H1 (cell line): ENCODE data around the gene RERE. TPM values are rescaled to one million over a fixed set of nuclear protein-coding genes. Genes with fewer than 3 reads are reported as not detected.

Source experiments
- CTCF ChIA-PET: fragments of 300-600 bp; sonication (Branson Sonifier 250); formaldehyde crosslinking; loops from one replicate; lab custom pipeline; 2021; ENCODE audit not compliant: partially characterized antibody; lab: Charles Lee
- POLR2A ChIA-PET: fragments of 300-600 bp; sonication (Branson Sonifier 250); formaldehyde crosslinking; loops from one replicate; lab custom pipeline; 2021; ENCODE audit warnings: inconsistent platforms; ENCODE audit not compliant: partially characterized antibody; lab: Charles Lee
- DNase-seq, 2 experiments: peaks; one replicate each; pipeline versions ENCODE4 v3.0.0 to v3.0.0-alpha.2; 2010 to 2022; ENCODE audit warnings: low spot score in 2 of 2, low read depth in 1 of 2, mixed read lengths in 1 of 2
- FAIRE-seq: peaks from 2 replicates; lab custom pipeline; 2011; peaks lifted over from hg19 to GRCh38; lab: Jason Lieb, UNC
- H2AFZ ChIP-seq: 2 replicates; pipeline ENCODE4 v1.8.1; 2012; ENCODE audit warnings: low read length, inconsistent platforms
- H2AK5ac ChIP-seq: 2 replicates; pipeline ENCODE4 v1.6.1; 2013; ENCODE audit warnings: low read depth, low read length
- H2BK120ac ChIP-seq: replicated peaks from 2 replicates; pipeline ENCODE3; 2013; ENCODE audit warnings: low read depth, low read length, inconsistent platforms
- H2BK12ac ChIP-seq: 2 replicates; pipeline ENCODE4 v1.6.1; 2013; ENCODE audit warnings: low read depth, low read length
- H2BK15ac ChIP-seq: 2 replicates; pipeline ENCODE4 v1.6.1; 2013; ENCODE audit warnings: low read length
- H2BK20ac ChIP-seq: 2 replicates; pipeline ENCODE4 v1.6.1; 2013; ENCODE audit warnings: low read length
- H2BK5ac ChIP-seq: 2 replicates; pipeline ENCODE4 v1.6.1; 2013; ENCODE audit warnings: low read depth, low read length
- H3K14ac ChIP-seq: 2 replicates; pipeline ENCODE4 v1.6.1; 2013; ENCODE audit warnings: inconsistent platforms; ENCODE audit not compliant: insufficient read length
- H3K18ac ChIP-seq: 2 replicates; pipeline ENCODE4 v1.6.1; 2013; ENCODE audit warnings: low read length; ENCODE audit errors: extremely low read depth
- H3K23ac ChIP-seq: 2 replicates; pipeline ENCODE4 v1.6.1; 2013; ENCODE audit warnings: inconsistent platforms; ENCODE audit not compliant: insufficient read length
- H3K23me2 ChIP-seq: 2 replicates; pipeline ENCODE4 v1.6.1; 2013; ENCODE audit warnings: low read depth, low read length
- H3K27ac ChIP-seq: 2 replicates; pipeline ENCODE4 v1.6.1; 2011; ENCODE audit warnings: low read depth, low read length, inconsistent platforms
- H3K27me3 ChIP-seq, 4 experiments: replicated peaks in 1 of 4; 1 replicate in 1 of 4; 2 replicates in 3 of 4; pipeline versions ENCODE4 v1.6.1 to v1.8.1; 2011 to 2013; ENCODE audit warnings: low read length in 3 of 4, mild to moderate bottlenecking in 3 of 4, inconsistent platforms in 2 of 4, mixed read lengths in 2 of 4, moderate library complexity in 1 of 4; ENCODE audit not compliant: control insufficient read depth in 3 of 4, insufficient read depth in 3 of 4; ENCODE audit errors: extremely low read depth in 1 of 4
- H3K36me3 ChIP-seq, 4 experiments: 2 replicates each; pipeline versions ENCODE4 v1.6.1 to v1.8.1; 2011 to 2013; ENCODE audit warnings: mild to moderate bottlenecking in 4 of 4, low read length in 3 of 4, moderate library complexity in 2 of 4, control low read depth in 1 of 4, inconsistent platforms in 1 of 4; ENCODE audit not compliant: insufficient read depth in 4 of 4, control insufficient read depth in 2 of 4
- H3K4ac ChIP-seq: replicated peaks from 2 replicates; pipeline ENCODE3; 2013; ENCODE audit warnings: low read length, low read depth, mixed read lengths, inconsistent platforms; ENCODE audit not compliant: insufficient read length
- H3K4me1 ChIP-seq, 4 experiments: replicated peaks in 1 of 4; 1 replicate in 1 of 4; 2 replicates in 3 of 4; pipeline versions ENCODE4 v1.6.1 to v1.8.1; 2011 to 2013; ENCODE audit warnings: low read length in 3 of 4, inconsistent platforms in 2 of 4, mixed read lengths in 1 of 4; ENCODE audit not compliant: insufficient read depth in 4 of 4, control insufficient read depth in 3 of 4
- H3K4me2 ChIP-seq, 2 experiments: 2 replicates each; pipeline versions ENCODE4 v1.6.1 to v1.8.1; 2011 to 2013; ENCODE audit warnings: low read depth in 2 of 2, low read length in 2 of 2, control low read depth in 1 of 2, inconsistent platforms in 1 of 2, mild to moderate bottlenecking in 1 of 2; ENCODE audit not compliant: insufficient read depth in 1 of 2
- H3K4me3 ChIP-seq, 4 experiments: fragments of 200-600, 300-600 bp in 1 of 4; sonication (generic), shearing (Covaris generic), sonication (Bioruptor Twin) in 1 of 4; 2 replicates each; pipeline versions ENCODE4 v1.5.1 to v1.8.1; 2011 to 2016; ENCODE audit warnings: low read length in 4 of 4, low read depth in 3 of 4, control low read depth in 2 of 4, inconsistent platforms in 2 of 4, mild to moderate bottlenecking in 2 of 4, mixed read lengths in 1 of 4, moderate library complexity in 1 of 4; ENCODE audit not compliant: insufficient read depth in 2 of 4; ENCODE audit errors: extremely low read depth in 1 of 4
- H3K56ac ChIP-seq: replicated peaks from 2 replicates; pipeline ENCODE3; 2013; ENCODE audit warnings: low read depth, mild to moderate bottlenecking, mixed read lengths, low read length, inconsistent platforms; ENCODE audit not compliant: insufficient read length
- H3K79me1 ChIP-seq: 2 replicates; pipeline ENCODE4 v1.6.1; 2013; ENCODE audit warnings: low read depth, low read length, control low read depth
- H3K79me2 ChIP-seq, 2 experiments: 2 replicates each; pipeline versions ENCODE4 v1.6.1 to v1.8.1; 2012 to 2013; ENCODE audit warnings: low read length in 2 of 2, mild to moderate bottlenecking in 2 of 2, inconsistent platforms in 1 of 2; ENCODE audit not compliant: insufficient read depth in 2 of 2, control insufficient read depth in 1 of 2
- H3K9ac ChIP-seq, 4 experiments: replicated peaks in 1 of 4; 1 replicate in 1 of 4; 2 replicates in 3 of 4; pipeline versions ENCODE4 v1.6.1 to v1.8.1; 2011 to 2013; ENCODE audit warnings: low read depth in 3 of 4, low read length in 3 of 4, control low read depth in 2 of 4, mild to moderate bottlenecking in 2 of 4, moderate library complexity in 2 of 4, inconsistent platforms in 1 of 4; ENCODE audit errors: extremely low read depth in 1 of 4
- H3K9me3 ChIP-seq, 2 experiments: 2 replicates each; pipeline versions ENCODE4 v1.6.1 to v1.8.1; 2012 to 2013; ENCODE audit warnings: mild to moderate bottlenecking in 2 of 2, moderate library complexity in 2 of 2, control low read depth in 1 of 2, inconsistent platforms in 1 of 2, low read depth in 1 of 2, low read length in 1 of 2, mixed read lengths in 1 of 2; ENCODE audit not compliant: insufficient read depth in 2 of 2
- H4K20me1 ChIP-seq, 2 experiments: replicated peaks in 1 of 2; 2 replicates each; pipeline versions ENCODE3 to v1.8.1; 2011 to 2013; ENCODE audit warnings: inconsistent platforms in 2 of 2, low read length in 2 of 2, mild to moderate bottlenecking in 1 of 2; ENCODE audit not compliant: insufficient read depth in 2 of 2, control insufficient read depth in 1 of 2
- H4K5ac ChIP-seq: 2 replicates; pipeline ENCODE4 v1.6.1; 2013; ENCODE audit warnings: low read length, low read depth, mixed read lengths, inconsistent platforms; ENCODE audit not compliant: insufficient read length
- H4K8ac ChIP-seq: 2 replicates; pipeline ENCODE4 v1.8.0; 2013; ENCODE audit warnings: mild to moderate bottlenecking, moderate library complexity, low read length, inconsistent platforms; ENCODE audit not compliant: insufficient read depth; ENCODE audit errors: extremely low read depth
- H4K91ac ChIP-seq: replicated peaks from 2 replicates; pipeline ENCODE3; 2013; ENCODE audit warnings: low read length, mixed read lengths, inconsistent platforms; ENCODE audit not compliant: insufficient read length
- CHD2 ChIP-seq: IDR thresholded peaks from 2 replicates; pipeline ENCODE4 v1.6.1; 2012; ENCODE audit warnings: low read length, improper control_type of control experiment
- NANOG ChIP-seq: IDR thresholded peaks from 2 replicates; pipeline ENCODE4 v1.6.1; 2011; ENCODE audit warnings: low read length, low read depth, mild to moderate bottlenecking, inconsistent platforms; ENCODE audit not compliant: insufficient read depth, poor library complexity, severe bottlenecking
- PHF8 ChIP-seq: fragments of 200-600 bp; sonication (generic); conservative IDR thresholded peaks from 2 replicates; pipeline ENCODE4 v1.7.1; 2012; ENCODE audit warnings: low read depth, mild to moderate bottlenecking, inconsistent platforms, low read length, moderate library complexity
- POLR2AphosphoS5 ChIP-seq: IDR thresholded peaks from 2 replicates; pipeline ENCODE4 v1.6.1; 2011; ENCODE audit warnings: low read depth, low read length
- RAD21 ChIP-seq, 2 experiments: IDR thresholded peaks in 1 of 2; conservative IDR thresholded peaks in 1 of 2; 2 replicates each; pipeline ENCODE4 v1.6.1; 2011; ENCODE audit warnings: low read depth in 2 of 2, low read length in 2 of 2, improper control_type of control experiment in 1 of 2, inconsistent platforms in 1 of 2, mild to moderate bottlenecking in 1 of 2, moderate library complexity in 1 of 2
- RXRA ChIP-seq: IDR thresholded peaks from 2 replicates; pipeline ENCODE4 v1.6.1; 2011; ENCODE audit warnings: low read depth, mild to moderate bottlenecking, low read length, moderate library complexity; ENCODE audit not compliant: insufficient read depth
- SP1 ChIP-seq: IDR thresholded peaks from 2 replicates; pipeline ENCODE4 v1.6.1; 2011; ENCODE audit warnings: low read depth, low read length
- TAF1 ChIP-seq: IDR thresholded peaks from 2 replicates; pipeline ENCODE4 v1.6.1; 2011; ENCODE audit warnings: mild to moderate bottlenecking, low read depth, low read length
- WGBS, 2 experiments: shearing (Covaris generic) in 1 of 2; methylation state at CpG; one replicate each; pipeline versions ENCODE4 v1.1.6 to v1.1.7; 2013 to 2015; ENCODE audit warnings: low lambda C conversion rate in 2 of 2, mixed read lengths in 2 of 2, inconsistent platforms in 1 of 2, low coverage in 1 of 2, missing lambda C conversion rate in 1 of 2; ENCODE audit not compliant: insufficient replicate concordance in 2 of 2, insufficient coverage in 1 of 2, insufficient read length in 1 of 2; ENCODE audit errors: extremely low coverage in 1 of 2, missing lambda C conversion rate in 1 of 2; 5-methylcytosine and 5-hydroxymethylcytosine counted together
- polyA plus RNA-seq, 7 experiments: library from polyadenylated mRNA; depleted of rRNA in 3 of 7; stranded (reverse) in 5 of 7; unstranded in 2 of 7; fragments of >200 nt in 5 of 7; fragments of 200-250 nt in 2 of 7; gene quantifications; 1 replicate in 5 of 7; 2 replicates in 1 of 7; 4 replicates in 1 of 7; pipeline versions ENCODE4 v1.2.1 to v1.2.3, GENCODE V29; 2011 to 2013; ENCODE audit warnings: missing spikeins in 2 of 7, mixed read lengths in 2 of 7
- total RNA-seq: library from RNA; stranded (reverse); fragmentation: NEBNext Ultra II Directional; extraction: Animal tissue kit (Norgen Biotek cat#: 25700); gene quantifications from 2 replicates; pipeline ENCODE4 v1.2.1, GENCODE V29; 2021
- TF ChIP-seq, protein P1 (sequence below): IDR thresholded peaks from 2 replicates; pipeline ENCODE4 v1.6.1; 2012; ENCODE audit warnings: inconsistent platforms

The RERE gene
- total and polyA plus RNA-seq, 2 of the 8 experiments (the other 6 are each of a cell fraction or from before 2014, with no cell fraction given): 15.3 to 142 TPM

DNA sequence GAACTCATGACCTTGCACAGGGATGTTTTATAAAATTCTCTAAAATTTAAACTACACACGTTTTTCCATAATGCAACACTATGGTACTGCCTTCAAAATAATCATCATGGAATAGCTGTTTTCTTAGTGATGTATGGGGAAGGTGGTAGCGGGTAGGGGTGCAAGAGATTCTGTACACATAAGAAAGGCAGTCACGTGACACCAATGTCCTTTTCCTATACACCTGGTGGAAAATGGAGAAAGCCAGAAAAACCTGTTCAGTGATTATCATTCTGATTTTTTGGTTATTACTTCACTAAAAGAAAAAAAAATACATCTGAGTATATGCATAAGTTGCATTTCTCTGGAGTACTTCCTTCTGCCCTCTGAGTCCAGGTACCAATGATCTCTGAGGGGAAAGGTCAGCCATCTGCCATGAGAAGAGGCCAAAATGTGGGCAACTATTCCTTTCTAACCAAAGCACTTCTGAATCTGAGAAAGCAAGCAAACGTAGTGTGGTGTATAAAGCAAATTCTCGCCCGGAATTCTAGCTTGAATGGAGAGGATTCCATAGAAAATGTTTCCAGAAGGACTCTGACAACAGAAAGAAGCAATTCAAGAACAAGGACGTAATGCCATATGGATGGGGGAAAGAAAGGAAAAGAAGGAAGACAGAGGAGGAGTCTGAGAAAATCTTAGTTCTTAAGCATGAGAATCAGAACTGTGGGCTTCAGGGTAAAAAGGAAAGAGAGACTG, 137.3 kb downstream of the RERE start:
- no peak overlapping the region for H2AFZ ChIP-seq
- H3K27me3 ChIP-seq: no peaks in the 10 kb centered on the region
- no peak overlapping the region for H4K91ac ChIP-seq
- no peak overlapping the region for H3K18ac ChIP-seq
- H4K5ac ChIP-seq: no peak overlapping the region
- CTCF ChIA-PET: interaction anchor here (0.7 to 2.0 kb wide), 8 partner anchors 9 to 654 kb away, joined by 3 to 10 read pairs (median 3); no protein-coding TSS in a partner anchor
- no peak overlapping the region for H3K4me3 ChIP-seq
- H2BK20ac ChIP-seq: no peak overlapping the region
- H2BK120ac ChIP-seq: no peak overlapping the region
- FAIRE-seq: peak; percentile 28
- H2BK12ac ChIP-seq: no peak overlapping the region
- POLR2A ChIA-PET: interaction anchor here (1.2 to 1.7 kb wide), 4 partner anchors 9 to 20 kb away, joined by 3 to 5 read pairs (median 4); no protein-coding TSS in a partner anchor
- H3K4ac ChIP-seq: no peak overlapping the region
- no peaks in the 10 kb centered on the region for H3K23me2 ChIP-seq
- no peak overlapping the region for H2BK15ac ChIP-seq
- no peak overlapping the region for H3K27ac ChIP-seq
- TF ChIP-seq, protein P1, sequence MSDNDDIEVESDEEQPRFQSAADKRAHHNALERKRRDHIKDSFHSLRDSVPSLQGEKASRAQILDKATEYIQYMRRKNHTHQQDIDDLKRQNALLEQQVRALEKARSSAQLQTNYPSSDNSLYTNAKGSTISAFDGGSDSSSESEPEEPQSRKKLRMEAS: no peak
- TF ChIP-seq TAF1 (no peak), PHF8 (no peak), RAD21 (IDR thresholded peaks at IDR 0.05 in 1 of 2, conservative IDR thresholded peaks at IDR 0.05 in 1 of 2; ENCODE audit: low read depth in 2 of 2, low read length in 2 of 2) (no peak), RXRA (no peak), SP1 (no peak), POLR2AphosphoS5 (no peak), NANOG (no peak), CHD2 (no peak)
- TF ChIP-seq, all 59 proteins: peak for 0
- H3K14ac ChIP-seq: no peak overlapping the region
- H4K20me1 ChIP-seq: peaks cover 38% of the 10 kb centered on the region in 2 experiments
- H2AK5ac ChIP-seq: no peak overlapping the region
- H4K8ac ChIP-seq: no peak overlapping the region
- no peak overlapping the region for H3K9ac ChIP-seq
- H2BK5ac ChIP-seq: no peak overlapping the region
- H3K4me2 ChIP-seq: no peak overlapping the region
- DNase-seq: no peak
- H3K56ac ChIP-seq: no peak overlapping the region
- no peaks in the 10 kb centered on the region for H3K36me3 ChIP-seq
- no peak overlapping the region for H3K23ac ChIP-seq
- peaks cover 48 to 98% of the 10 kb centered on the region in 2 experiments for H3K79me2 ChIP-seq
- H3K4me1 ChIP-seq: peaks cover 0 to 16% (median 7%) of the 10 kb centered on the region in 4 experiments; a peak in 4 of 7 replicates
- 81% methylated on average over 7 of the region's 7 CpGs; no CpG with 5 or more reads in 1 of the 2 experiments for WGBS, 2 experiments
- H3K9me3 ChIP-seq: no peaks in the 10 kb centered on the region
- H3K79me1 ChIP-seq: peaks cover 6% of the 10 kb centered on the region
